SU-DHL-6 (cell line): ENCODE results near the gene FABP3.

Experiments
- H2AFZ ChIP-seq: fragments of 200-600 bp; sonication (generic); 2 replicates; pipeline ENCODE4 v1.6.1; 2014; ENCODE audit warnings: low read depth, mild to moderate bottlenecking, moderate library complexity, mixed read lengths, antibody characterized with exemption, low read length; ENCODE audit not compliant: severe bottlenecking
- H3F3A ChIP-seq: fragments of 200-600 bp; shearing (Covaris generic); 2 replicates; pipeline ENCODE4 v1.6.0; 2016; ENCODE audit warnings: antibody characterized with exemption, mild to moderate bottlenecking; ENCODE audit not compliant: insufficient read depth
- H3K27ac ChIP-seq: fragments of 200-600 bp; sonication (generic); 2 replicates; pipeline ENCODE4 v1.5.1; 2016; ENCODE audit warnings: low read depth, mild to moderate bottlenecking, low read length, moderate library complexity, mixed read lengths
- H3K27me3 ChIP-seq: fragments of 200-600 bp; sonication (generic), shearing (Covaris generic); 2 replicates; pipeline ENCODE4 v1.6.0; 2014; ENCODE audit warnings: mild to moderate bottlenecking, low read length
- H3K36me3 ChIP-seq: fragments of 200-600 bp; sonication (generic); 2 replicates; pipeline ENCODE4 v1.6.1; 2014; ENCODE audit warnings: mild to moderate bottlenecking, low read length, mixed read lengths
- H3K4me2 ChIP-seq: fragments of 300-600, 200-600 bp; shearing (Covaris generic), sonication (generic); 2 replicates; pipeline ENCODE4 v1.6.0; 2014; ENCODE audit warnings: low read length, low read depth, mild to moderate bottlenecking; ENCODE audit not compliant: poor library complexity, severe bottlenecking
- H3K4me3 ChIP-seq: fragments of 200-600 bp; sonication (generic); 2 replicates; pipeline ENCODE4 v1.5.1; 2014; ENCODE audit warnings: antibody characterized with exemption, low read length, mild to moderate bottlenecking, mixed read lengths; ENCODE audit not compliant: insufficient read depth, poor library complexity, severe bottlenecking
- H3K79me2 ChIP-seq: fragments of 200-600 bp; sonication (generic); 2 replicates; pipeline ENCODE4 v1.6.1; 2014; ENCODE audit warnings: mild to moderate bottlenecking, low read length, moderate library complexity; ENCODE audit not compliant: insufficient read depth
- H3K9ac ChIP-seq: fragments of 200-600 bp; sonication (generic); 2 replicates; pipeline ENCODE4 v1.7.0; 2014; ENCODE audit warnings: mild to moderate bottlenecking, low read length
- H3K9me2 ChIP-seq: fragments of 200-600 bp; sonication (generic); replicated peaks from 2 replicates; pipeline ENCODE4 v1.6.1; 2014; ENCODE audit warnings: low read length; ENCODE audit not compliant: insufficient read depth
- H3K9me3 ChIP-seq: fragments of 200-600 bp; sonication (generic); 2 replicates; pipeline ENCODE4 v1.6.1; 2014; ENCODE audit warnings: low read length, mixed read lengths; ENCODE audit not compliant: insufficient read depth
- H4K20me1 ChIP-seq: fragments of 200-600 bp; sonication (generic); 2 replicates; pipeline ENCODE4 v1.6.1; 2014; ENCODE audit warnings: low read depth, mild to moderate bottlenecking, antibody characterized with exemption, low read length, moderate library complexity, mixed read lengths
- EZH2phosphoT487 ChIP-seq: fragments of 200-600 bp; sonication (generic), shearing (Covaris generic); conservative IDR thresholded peaks from 2 replicates; pipeline ENCODE4 v1.6.1; 2018; ENCODE audit warnings: mild to moderate bottlenecking, antibody characterized with exemption, low read length, moderate library complexity, mixed read lengths
- TF ChIP-seq, protein P1 (sequence below): fragments of 200-600 bp; sonication (generic); IDR thresholded peaks from one replicate; pipeline ENCODE4 v1.5.1; 2017; ENCODE audit warnings: antibody characterized with exemption, mild to moderate bottlenecking, low read length, moderate library complexity; ENCODE audit not compliant: insufficient read depth, poor library complexity, severe bottlenecking

FABP3 gene

GRCh38 chr1:31370565-31370964 is 2.3 kb downstream of the FABP3 start:
- Histone ChIP-seq H3K9me3 (no peaks in the 10 kb centered on the region), H3K27me3 (no peaks in the 10 kb centered on the region), H3K79me2 (no peaks in the 10 kb centered on the region), H3K9me2 (no peaks in the 10 kb centered on the region), H3F3A (no peaks in the 10 kb centered on the region), H3K27ac (no peak overlapping the region), H2AFZ (no peak overlapping the region), H3K4me2 (no peak overlapping the region), H3K9ac (no peak overlapping the region), H3K4me3 (no peak overlapping the region), H3K36me3 (no peaks in the 10 kb centered on the region), H4K20me1 (no peaks in the 10 kb centered on the region)
- TF ChIP-seq, protein P1, sequence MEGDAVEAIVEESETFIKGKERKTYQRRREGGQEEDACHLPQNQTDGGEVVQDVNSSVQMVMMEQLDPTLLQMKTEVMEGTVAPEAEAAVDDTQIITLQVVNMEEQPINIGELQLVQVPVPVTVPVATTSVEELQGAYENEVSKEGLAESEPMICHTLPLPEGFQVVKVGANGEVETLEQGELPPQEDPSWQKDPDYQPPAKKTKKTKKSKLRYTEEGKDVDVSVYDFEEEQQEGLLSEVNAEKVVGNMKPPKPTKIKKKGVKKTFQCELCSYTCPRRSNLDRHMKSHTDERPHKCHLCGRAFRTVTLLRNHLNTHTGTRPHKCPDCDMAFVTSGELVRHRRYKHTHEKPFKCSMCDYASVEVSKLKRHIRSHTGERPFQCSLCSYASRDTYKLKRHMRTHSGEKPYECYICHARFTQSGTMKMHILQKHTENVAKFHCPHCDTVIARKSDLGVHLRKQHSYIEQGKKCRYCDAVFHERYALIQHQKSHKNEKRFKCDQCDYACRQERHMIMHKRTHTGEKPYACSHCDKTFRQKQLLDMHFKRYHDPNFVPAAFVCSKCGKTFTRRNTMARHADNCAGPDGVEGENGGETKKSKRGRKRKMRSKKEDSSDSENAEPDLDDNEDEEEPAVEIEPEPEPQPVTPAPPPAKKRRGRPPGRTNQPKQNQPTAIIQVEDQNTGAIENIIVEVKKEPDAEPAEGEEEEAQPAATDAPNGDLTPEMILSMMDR = no peak
- TF ChIP-seq EZH2phosphoT487 = no peak

- no peak overlapping the region for H3K27ac ChIP-seq
- H3K9ac ChIP-seq = no peak overlapping the region
- H3K27me3 ChIP-seq = no peaks in the 10 kb centered on the region
- no peaks in the 10 kb centered on the region for H3K9me3 ChIP-seq
- no peak overlapping the region for H3K4me2 ChIP-seq
- H3K9me2 ChIP-seq = no peaks in the 10 kb centered on the region
- no peaks in the 10 kb centered on the region for H3K79me2 ChIP-seq
- TF ChIP-seq, protein P1 = no peak
- TF ChIP-seq EZH2phosphoT487 = no peak
- no peaks in the 10 kb centered on the region for H3K36me3 ChIP-seq
- H2AFZ ChIP-seq = no peak overlapping the region
- H3F3A ChIP-seq = no peaks in the 10 kb centered on the region
- no peaks in the 10 kb centered on the region for H4K20me1 ChIP-seq
- H3K4me3 ChIP-seq = no peak overlapping the region
These were observed 2.9 kb downstream of the FABP3 start for GRCh38 chr1:31370021-31370420.

DNA sequence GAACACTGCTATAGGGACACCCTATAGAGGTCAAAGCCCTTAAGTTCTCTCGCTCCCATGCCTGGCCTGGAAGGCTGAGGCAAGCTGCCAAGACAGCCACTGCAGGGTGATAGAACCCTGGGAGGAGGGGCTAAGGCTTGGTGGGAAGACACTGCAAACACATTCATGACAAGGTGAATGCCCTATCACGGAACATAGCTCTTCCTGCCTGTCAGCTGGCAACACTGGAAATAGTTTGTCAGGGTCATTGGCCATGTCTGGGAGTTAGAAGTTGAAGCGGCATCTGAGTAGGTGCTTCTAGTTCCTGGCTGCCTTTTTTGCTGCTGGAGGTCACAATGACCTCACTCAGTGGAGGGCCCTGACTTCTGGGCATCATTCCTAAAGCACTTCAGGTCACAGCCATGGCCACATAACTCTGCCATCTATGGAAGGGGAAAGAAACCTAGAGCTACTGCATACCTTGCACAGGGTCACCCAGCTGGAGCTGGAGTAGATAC is 4.2 kb downstream of the FABP3 start:
- no peaks in the 10 kb centered on the region for H3F3A ChIP-seq
- no peaks in the 10 kb centered on the region for H3K36me3 ChIP-seq
- H3K79me2 ChIP-seq = no peaks in the 10 kb centered on the region
- H3K9me2 ChIP-seq = no peaks in the 10 kb centered on the region
- H3K27me3 ChIP-seq = no peaks in the 10 kb centered on the region
- no peaks in the 10 kb centered on the region for H4K20me1 ChIP-seq
- H3K9ac ChIP-seq = no peak overlapping the region
- no peaks in the 10 kb centered on the region for H3K9me3 ChIP-seq
- H3K4me2 ChIP-seq = no peak overlapping the region
- TF ChIP-seq, protein P1 = no peak
- TF ChIP-seq EZH2phosphoT487 = no peak
- H3K4me3 ChIP-seq = no peak overlapping the region
- no peak overlapping the region for H2AFZ ChIP-seq
- no peak overlapping the region for H3K27ac ChIP-seq
